Measurements from ENCODE around the gene CDRT4. TPM values are rescaled to one million over a fixed set of nuclear protein-coding genes. Genes with fewer than 3 reads are reported as not detected.
"Not testable (repeated sequence)": the region's sequence is repeated elsewhere in the genome, so short reads cannot be mapped to it uniquely, and the experiment has no call there.

The CDRT4 gene
- total RNA-seq, 1 experiment from 2014 or later = 0.53 TPM

GRCh38 chr17:15457723-15458094 is 9.7 kb downstream of the CDRT4 start:
- DNase-seq (ENCODE audit: low read depth) = no peak

GRCh38 chr17:15456972-15457722 is 10.3 kb downstream of the CDRT4 start:
- peak; percentile 61 for DNase-seq (ENCODE audit: low read depth)

DNA sequence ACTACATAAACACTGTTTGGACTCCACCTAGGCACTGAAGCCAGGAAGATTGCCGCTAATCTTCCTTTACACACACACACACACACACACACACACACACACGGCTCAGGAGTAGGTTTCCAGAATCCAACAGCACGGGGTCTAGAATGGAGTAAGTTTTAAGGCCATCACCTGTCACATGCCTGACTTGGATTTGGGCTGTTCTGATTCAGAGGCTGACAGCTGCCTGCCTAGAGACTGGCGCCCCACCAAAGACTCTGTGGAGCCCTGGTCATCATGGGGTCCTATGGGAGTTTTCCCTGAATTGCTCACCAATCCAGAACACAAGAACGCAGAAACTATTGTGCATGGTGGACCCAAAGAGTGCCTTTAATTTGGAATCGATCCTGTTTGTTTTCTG is 10.9 kb downstream of the CDRT4 start:
- no peak for DNase-seq (ENCODE audit: low read depth)

DNA sequence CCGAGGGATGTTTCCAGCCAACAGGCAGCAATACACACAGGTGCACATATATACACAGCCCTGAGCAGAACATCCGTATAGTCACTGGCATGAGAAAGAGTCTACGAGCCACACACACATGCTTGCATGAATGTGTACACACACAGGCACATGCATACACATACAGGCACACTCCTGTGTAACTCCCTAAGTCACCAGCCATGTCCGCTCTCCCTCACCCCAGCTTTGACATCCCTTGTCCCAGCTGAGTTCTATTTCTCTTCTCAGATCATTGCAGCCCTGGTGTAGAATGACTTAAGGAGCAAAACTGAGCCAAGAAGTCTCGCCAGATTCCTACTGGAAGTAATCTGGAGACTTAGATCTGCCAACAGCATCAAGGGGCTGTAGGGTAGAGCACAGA is 13.1 kb downstream of the CDRT4 start:
- no peak for DNase-seq (ENCODE audit: low read depth)

DNA sequence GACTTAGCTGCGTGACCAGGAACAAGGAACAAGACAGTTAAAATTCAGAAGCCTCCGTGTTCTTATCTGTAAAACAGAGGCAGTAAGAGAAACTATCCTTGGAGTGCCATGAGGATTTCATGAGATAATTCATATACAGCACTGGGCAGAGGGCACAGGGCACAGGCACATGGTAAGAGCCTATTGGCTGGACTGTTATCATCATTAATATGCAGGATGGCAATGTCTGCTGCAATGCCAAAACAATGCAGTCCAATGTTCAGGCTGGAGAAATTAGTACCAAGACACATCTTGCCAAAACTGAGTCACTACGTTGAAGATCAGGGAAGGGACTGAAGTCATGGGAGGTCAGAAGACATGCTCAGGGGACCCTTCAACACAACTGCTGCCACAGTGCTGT is 13.6 kb downstream of the CDRT4 start:
- no peak for DNase-seq (ENCODE audit: low read depth)

GRCh38 chr17:15453246-15453645 is 14.2 kb downstream of the CDRT4 start:
- DNase-seq (ENCODE audit: low read depth) = no peak

DNA sequence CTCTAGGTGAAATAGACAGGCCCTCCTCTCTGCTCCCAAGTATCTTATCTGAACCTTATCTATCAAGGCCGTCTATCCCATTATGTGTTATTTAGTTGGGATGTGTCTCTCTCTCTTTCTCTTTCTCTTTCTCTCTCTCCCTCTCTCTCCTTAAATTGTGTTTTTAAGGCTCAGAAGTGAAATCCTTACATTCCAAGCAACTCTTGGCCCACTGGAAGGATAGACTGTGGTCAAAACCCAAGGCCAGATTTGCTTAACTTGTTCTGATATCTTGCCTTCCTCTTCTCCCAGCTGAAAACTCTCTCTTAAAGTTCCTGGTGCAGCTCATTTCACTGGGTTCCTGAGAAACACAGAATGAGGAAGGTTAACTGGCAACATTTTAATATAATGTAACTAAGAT is 14.7 kb downstream of the CDRT4 start:
- DNase-seq (ENCODE audit: low read depth) = no peak

GRCh38 chr17:15451680-15452079 is 15.7 kb downstream of the CDRT4 start:
- no peak for DNase-seq (ENCODE audit: low read depth)

GRCh38 chr17:15448580-15448956 is 18.9 kb downstream of the CDRT4 start:
- no peak for DNase-seq (ENCODE audit: low read depth)

DNA sequence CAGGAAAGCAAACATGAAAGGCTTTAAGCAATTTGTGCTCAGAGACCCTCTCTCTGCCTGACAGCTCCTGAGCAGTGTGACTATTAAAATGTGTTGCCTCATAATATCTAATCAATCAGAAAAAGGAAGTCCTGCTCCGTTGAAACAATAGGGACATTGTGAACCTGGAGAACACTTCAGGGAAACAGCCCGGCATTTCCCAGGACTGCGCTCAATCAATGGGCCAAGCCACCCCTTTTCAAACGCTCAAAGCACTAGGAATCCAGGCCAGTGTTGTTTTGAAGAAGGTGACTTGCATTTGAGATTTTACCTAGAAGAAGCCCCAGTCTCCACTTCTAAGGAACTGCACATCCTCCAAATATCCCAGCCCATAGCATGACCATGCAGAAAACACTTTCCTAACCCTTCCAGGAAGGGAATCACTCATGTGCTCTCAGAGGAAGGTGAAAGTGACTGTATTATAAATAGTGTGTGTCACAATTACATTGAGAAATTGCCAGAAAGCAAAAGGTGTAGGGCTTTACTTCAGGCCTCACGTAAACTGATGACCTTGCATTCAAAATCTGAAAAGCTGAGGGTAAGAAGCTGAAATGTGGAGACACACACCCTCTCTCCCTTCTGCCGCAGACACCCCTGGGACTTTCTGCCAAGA is 19.4 kb downstream of the CDRT4 start:
- no peak for DNase-seq (ENCODE audit: low read depth)

- DNase-seq (ENCODE audit: low read depth) = no peak
Observed at GRCh38 chr17:15446036-15446435, 21.4 kb downstream of the CDRT4 start.

DNA sequence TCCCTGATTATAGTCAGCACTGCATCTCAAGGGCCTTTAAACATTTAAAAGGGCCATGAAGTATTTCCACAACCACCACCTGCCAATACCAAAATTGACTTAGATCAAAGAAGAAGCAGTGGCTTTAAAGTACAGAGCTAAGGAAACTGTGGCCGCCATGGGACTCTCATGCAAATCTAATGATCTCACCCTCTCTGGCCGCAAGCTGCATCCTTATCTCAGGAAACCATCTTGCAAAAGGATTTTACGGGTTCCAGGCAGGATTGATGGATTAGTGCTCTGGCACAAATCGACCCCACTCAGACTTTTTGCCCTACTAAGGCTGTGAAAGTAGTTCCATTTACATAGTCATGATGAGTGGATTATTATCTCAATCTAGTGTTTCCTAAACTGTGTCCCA is 22.6 kb downstream of the CDRT4 start:
- DNase-seq (ENCODE audit: low read depth) = no peak

DNA sequence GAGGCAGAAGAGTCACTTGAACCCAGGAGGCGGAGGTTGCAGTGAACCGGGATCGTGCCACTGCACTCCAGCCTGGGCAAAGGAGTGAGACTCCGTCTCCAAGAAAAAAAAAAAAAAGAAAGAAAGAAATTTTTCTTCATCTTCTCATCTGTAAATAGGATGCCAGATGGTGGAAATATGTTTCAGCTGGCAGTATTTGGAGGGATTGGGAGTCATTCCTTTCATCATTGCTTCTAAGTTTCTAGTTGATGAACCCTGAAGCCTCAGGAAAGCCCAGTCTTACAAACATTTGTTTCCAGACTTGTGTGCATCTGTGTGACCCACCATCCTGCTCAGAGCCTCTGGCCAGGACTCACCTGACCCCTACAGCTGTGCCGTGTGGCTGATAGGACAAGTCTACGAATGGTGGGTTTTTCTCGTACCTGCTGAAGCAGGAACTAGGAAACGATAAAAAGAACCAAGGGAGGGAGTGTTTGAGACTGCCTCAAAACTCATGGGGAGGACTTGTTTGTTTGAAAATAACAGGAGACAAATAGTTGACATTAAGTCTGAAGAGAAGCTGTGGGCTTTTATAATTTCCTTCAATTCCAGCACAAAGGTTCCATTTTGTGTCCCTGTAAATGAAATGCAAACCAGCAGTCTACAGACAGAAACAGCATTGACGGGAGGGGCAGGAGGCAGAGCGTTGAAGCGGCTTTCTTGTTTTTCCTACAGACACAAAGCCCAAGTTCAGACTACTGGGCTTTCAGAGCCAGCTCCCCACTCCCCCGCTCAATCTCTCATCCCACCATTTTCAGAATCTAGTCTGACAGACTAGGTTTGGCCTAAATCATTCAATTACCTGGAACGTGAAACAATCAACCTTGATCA is 24.9 kb downstream of the CDRT4 start:
- no peak for DNase-seq (ENCODE audit: low read depth)

- no peak for DNase-seq (ENCODE audit: low read depth)
Observed at GRCh38 chr17:15441315-15441714, 26.1 kb downstream of the CDRT4 start.

DNA sequence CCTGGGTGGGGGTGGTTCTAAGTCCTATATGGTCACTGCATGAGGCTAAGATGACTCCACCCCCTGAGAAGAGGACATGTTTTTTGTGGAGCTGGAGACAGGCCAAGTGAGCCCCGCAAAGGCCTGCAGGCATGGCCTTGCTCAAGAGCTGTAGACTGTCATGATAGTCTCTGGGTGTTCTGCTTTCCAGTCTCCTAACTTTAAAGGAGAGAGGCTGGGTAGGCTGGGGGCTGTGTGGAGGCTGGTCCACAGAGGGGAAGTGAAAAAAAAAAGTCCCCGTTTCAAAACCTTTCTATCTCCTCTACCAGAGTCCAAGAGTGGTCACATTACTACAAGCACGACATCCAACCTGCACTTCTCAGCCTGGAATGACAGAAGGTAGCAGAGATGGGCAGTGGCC is 27.1 kb downstream of the CDRT4 start:
- DNase-seq (ENCODE audit: low read depth) = no peak

GRCh38 chr17:15439205-15439985 is 28.0 kb downstream of the CDRT4 start:
- DNase-seq (ENCODE audit: low read depth) = not testable (repeated sequence)

DNA sequence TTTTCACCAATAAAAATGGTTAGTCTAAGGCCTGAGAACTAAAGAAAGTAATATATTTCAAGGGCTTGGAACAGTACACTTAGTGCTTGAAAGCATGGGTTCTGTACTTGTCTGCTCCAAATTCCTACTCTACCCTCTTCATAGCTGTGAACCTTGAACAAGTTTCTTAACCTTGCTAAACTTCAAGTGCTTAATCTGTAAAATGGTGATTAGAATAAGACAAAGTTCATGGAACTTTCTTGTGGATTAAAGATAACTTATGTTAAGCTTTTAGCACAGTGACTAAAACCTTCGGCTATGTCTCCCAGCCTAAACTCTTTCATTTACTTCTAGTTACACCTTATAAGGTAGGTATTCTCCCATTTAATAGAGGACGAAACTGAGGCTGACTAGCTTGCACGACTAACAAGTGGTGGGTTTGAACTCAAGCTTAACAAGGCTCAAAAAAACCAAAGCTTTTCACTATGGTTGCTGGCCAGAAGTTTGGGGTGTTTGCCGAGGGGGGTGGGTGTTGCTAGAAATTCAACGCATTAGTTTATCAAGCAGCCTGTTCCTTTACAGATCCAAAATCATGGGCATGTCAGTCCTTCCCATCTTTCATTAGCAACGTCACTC is 28.8 kb downstream of the CDRT4 start:
- no peak for DNase-seq (ENCODE audit: low read depth)

GRCh38 chr17:15437303-15437635 is 30.2 kb downstream of the CDRT4 start:
- no peak for DNase-seq (ENCODE audit: low read depth)

DNA sequence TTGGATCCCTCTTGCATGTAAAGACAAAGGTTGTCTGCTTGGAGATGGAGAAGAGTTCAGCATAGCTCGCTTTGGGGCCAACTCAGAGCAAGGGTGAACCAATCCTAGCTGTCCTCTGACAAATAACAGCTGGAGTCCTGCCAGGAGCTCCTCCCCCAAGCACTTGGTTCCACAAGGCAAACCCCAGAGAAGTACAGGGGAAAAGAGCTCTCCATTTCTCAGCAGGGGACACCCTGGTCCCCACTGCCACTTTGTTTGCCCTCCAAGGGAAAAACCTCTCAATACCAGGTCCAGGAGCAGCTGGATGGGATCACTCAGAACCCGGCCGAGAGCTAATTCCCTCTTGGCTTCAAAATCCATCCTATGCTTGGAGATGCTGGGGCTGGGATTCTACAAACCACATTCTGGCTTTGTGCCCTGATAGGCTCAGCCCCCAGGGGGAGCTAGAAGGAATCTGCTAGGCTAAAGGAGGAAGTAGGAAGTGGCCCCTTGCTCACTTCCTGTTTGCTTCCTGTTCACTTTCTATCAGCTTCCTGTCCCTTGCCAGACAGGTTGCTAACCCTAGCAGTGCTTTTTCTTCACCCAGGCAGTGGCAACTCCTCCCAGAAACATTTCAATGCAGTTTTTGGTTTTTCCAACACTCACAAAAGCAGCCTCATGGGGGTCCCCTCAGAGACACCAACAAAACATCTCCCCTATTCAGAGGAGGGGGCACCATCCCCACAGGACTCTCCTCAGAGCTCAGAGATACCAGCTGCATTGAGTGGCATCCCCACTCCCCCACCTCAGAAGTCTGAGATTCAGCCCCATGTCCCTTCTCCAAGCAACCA is 30.7 kb downstream of the CDRT4 start:
- peak; percentile 74 for DNase-seq (ENCODE audit: low read depth)

DNA sequence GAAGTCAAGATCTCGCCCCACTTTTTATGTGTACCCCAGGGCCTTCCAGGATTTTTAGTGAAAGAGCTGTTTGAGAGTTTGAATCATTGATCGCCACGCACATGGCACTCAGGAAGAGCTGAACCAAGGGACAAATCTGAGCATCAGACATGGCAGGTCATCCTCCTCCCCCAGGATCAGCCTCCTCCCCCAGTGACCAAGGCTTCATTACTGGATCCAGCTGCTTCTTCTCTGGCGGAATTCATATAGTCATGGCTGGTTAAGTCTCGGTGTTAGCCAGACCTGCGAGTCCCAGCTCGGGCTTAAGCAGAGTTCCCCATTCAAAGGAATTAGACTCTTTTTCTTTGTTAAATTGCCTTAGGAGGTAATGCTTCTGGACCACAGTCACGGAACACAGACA is 32.5 kb downstream of the CDRT4 start:
- DNase-seq (ENCODE audit: low read depth) = no peak
